GM18867 (cell line): ENCODE measurements around the gene CEMIP.

Source experiments
- ATAC-seq: cut with Tn5 transposase; IDR thresholded peaks from one replicate; pipeline ENCODE4 v1.9.1; 2021; ENCODE audit warnings: mild to moderate bottlenecking, moderate library complexity; ENCODE audit not compliant: unreplicated experiment

Gene CEMIP

GRCh38 chr15:80970658-80971057 lies 191.5 kb downstream of the CEMIP start:
- no peak for ATAC-seq

GRCh38 chr15:80971143-80971542 lies 192.0 kb downstream of the CEMIP start:
- ATAC-seq: no peak

DNA sequence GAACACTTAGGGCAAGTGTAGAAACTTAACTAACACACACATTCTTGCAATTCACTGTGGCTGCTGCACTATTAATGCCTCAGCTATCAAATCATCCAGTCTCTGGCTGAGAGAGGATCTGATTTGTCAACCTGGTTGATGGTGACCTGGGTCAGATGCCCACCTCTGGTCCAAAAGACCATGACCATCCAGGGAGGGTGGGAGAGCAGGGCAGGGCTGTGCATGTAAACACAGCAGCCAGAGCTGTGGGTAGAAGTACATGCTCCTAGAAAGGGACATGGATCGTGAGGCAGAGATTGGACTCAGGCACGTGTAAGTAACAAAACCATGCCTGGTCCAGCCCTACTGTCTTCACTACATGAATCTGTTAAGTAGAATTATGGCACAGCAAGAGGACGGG lies 193.1 kb downstream of the CEMIP start:
- ATAC-seq: no peak

GRCh38 chr15:80974914-80975313 lies 195.7 kb downstream of the CEMIP start:
- no peak for ATAC-seq

- no peak for ATAC-seq
These were observed 197.7 kb downstream of the CEMIP start for GRCh38 chr15:80976851-80977250.

DNA sequence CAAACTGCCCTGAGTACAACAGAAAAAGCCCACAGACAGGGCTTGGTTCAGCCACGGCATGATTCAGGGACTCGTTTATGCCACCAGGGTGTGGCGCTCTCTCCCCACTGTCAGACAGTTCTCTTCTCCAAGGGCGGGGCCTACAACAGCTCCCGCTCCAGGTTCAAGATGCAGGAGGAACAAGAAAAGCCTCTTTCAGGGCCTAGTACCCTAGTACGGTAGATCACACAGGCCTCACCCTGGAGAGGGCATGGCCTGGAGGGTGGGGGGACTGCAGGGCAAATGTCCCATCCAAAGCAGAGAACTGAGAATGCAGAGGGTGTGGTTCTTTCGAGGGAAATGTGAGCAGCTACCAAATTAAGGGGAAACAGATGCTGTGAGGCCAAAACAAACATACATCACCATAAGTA lies 198.5 kb downstream of the CEMIP start:
- no peak for ATAC-seq

- ATAC-seq: no peak
These were observed 199.6 kb downstream of the CEMIP start for GRCh38 chr15:80978685-80979329.

DNA sequence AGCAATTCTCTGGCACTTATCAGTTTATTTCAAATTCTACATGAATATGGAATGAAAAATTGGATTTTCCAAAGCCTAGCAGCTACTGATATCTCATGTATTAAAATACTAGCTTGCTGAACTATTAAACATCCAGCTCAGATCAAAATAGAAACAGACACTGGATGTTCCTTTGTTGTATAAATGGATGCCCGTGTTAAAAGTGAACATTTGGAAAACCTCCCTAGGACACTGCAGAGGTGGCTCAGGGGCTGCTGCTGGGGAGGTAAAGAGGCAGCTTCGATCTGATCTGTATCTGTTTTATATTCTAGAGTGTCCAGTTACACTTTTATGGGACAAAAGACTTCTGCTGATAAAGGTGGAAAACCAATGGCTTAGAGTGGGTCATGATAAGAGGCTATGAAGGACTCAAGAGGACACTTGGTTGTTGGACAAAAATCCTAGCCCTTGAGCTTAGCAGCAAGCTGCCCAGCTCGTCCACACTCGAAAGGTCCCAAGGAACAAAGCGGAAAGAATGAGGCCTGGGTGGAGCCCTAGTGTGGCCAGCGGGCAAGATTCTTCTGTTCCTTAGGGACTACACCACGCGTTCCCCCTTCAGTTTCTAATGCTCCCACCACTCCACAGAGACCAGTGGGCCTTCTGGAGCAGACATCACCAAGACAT lies 200.5 kb downstream of the CEMIP start:
- no peak for ATAC-seq

DNA sequence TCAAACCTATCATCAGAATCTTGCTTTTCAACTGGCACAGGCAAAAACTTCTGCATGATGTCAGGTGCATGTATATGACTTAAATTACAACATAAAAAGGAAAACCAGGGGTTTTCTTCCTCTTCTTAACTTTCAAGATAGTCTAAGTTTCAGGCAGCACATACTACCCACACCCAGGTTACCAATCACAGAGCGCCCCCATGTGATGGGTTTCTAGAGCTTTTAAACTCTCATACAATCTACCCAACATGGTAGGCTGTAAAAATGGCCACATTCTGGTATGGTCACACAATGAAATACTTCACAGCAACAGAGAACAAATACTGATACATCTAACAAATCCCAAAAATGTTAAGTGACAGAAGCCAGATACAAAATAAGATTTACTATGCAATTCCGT lies 203.0 kb downstream of the CEMIP start:
- peak; percentile 42 for ATAC-seq

- ATAC-seq: no peak
These were observed 203.7 kb downstream of the CEMIP start for GRCh38 chr15:80982839-80983238.

DNA sequence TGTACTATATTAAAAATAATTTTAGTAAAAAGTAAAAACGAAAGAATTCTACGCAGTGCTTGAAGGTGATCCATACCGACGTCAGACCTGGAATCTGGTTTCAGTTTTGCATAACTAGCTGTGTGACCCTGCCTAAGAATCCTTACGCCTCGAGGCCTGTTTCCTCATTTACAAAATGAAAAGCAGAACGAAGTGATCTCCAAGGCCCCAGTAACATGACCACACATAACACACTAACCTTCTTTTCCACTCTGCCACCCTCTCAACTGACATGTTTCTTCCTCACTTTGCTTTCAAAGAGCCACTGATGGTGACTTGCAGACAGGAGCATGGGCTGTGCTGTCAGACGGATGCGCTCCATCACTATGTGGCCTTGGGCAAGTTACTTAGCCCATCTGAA lies 205.7 kb downstream of the CEMIP start:
- no peak for ATAC-seq

GRCh38 chr15:80985981-80986380 lies 206.8 kb downstream of the CEMIP start:
- no peak for ATAC-seq

DNA sequence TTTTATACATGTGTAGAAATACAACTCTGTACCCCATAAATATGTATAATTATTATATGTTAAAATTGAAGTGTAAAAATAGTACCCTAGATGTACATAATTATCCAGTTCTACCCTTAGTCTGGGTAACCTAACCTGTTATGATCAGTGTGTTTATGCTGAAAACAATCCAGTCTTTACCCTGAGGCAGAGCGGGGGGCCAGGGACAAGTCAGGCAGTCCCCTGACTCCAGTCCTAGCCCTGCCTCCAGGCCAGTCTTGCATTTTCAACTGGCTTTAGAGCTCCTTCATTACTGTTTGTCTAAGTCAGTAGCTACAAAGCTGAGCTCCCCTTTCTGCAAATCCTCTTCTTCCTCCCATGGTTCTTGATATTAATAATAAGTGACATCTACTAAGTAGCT lies 207.3 kb downstream of the CEMIP start:
- no peak for ATAC-seq

- ATAC-seq: no peak
These were observed 209.1 kb downstream of the CEMIP start for GRCh38 chr15:80988148-80988796.

DNA sequence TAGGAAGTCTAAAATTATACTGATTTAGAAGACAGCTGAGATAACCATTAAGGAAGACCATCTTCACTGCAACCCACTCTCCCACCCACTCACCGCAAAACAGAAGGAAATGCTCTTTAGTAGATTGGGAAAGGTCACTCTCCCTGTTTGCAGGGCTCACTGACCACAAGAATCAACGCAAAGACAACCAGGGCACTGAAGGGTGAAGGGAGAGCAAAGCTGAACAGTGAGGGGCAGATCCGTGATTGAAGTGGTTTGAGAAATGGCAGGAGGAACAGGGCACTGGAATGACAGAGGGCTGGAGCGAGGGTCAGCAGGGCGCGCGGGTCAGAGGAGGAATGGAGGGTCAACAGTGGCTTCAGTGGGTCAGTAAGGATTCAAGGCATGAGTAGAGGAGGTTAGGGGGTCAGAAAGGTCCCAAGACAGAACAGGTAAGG lies 209.9 kb downstream of the CEMIP start:
- peak; percentile 4 for ATAC-seq

DNA sequence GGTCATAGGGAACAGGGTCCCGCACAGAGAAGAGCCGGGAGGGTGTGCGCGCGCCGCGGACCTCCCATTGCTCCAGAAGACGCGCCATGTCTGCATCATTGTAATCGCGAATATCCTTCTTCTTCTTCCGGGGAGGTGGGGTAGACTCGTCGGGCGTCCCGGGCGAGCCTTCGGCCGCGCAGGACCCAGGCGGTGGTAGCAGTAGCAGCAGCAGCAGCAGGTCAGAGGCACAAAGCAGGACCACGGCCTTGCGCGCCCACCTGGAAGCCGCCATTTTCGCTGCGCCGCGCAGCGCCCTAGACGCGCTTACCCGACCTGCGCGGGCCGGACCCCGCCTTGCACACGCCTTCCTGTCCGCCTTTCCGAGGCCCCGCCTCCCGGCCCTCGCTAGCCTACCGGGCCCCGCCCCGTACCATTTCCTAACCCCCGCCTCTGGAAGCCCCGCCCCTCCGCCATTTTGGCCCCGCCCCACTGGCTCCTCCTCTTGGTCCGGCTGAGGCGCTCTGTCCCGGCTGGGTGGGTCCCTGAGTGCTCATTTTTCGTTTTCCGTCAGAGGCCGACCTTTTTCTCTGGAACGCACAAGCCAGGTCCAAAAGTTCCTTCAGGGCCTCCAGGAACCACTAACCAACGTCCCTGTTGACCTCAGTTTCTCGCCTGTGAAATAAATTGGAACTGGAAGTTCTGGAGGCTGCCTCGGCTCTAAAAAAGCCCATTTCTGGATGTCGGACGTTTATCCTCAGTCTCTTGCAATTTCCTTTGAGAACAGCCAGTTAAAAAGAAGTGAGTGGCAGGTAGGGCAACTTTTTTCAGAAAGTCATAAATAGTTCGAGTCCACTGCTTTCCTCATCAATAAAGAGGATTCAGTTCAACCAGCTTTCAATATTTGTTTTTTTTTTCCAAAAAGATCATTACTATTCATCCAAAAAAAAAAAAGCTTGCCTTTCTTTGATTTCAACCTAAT lies 210.6 kb downstream of the CEMIP start, which contains the start of gene MESD:
Gene MESD, minus strand, starts transcription at position 302 of the 961 bp plus-strand sequence. Its CDS starts 28 bp downstream, at position 274.
- ATAC-seq: peak; percentile 95

DNA sequence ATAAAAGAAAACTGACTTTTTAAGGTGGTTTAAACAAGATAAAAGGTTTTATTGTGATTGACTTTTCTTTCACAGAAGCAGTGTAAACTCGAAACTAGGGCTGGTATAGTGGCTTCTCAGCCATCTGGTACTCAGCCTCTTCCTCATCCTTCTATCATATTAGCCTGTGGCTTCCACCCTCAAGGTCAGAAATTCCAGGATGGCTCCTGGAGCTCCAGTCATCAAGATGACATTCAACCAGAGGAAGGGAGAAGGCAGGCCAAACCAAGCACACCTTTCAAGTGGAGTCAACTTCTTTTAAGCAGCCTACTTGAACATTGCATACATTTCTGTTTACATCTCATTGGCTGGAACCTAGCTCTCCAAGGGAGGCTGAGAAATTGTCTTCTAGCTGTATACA lies 211.8 kb downstream of the CEMIP start:
- no peak for ATAC-seq

- no peak for ATAC-seq
These were observed 212.3 kb downstream of the CEMIP start for GRCh38 chr15:80991421-80991820.

DNA sequence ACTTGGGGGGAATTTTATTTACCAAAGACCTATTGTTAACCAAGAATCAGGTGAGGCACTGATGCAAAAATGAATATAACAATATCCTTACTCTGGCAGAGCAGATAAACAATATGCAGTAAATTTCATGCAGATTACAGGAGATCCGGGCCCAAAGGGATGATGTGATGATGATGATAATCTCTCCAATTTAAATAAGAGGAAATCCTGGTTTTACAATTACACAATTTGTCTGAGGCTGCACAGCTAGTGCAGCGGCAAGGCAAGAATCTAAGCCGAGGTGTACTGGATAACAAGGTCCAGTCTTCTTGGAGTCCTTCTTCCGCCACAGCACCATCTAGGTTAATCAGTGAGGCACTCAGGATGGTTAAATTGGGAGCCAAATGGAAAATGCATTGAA lies 212.8 kb downstream of the CEMIP start:
- no peak for ATAC-seq

GRCh38 chr15:80992441-80992840 lies 213.3 kb downstream of the CEMIP start:
- no peak for ATAC-seq

GRCh38 chr15:80996247-80996646 lies 217.1 kb downstream of the CEMIP start:
- ATAC-seq: no peak
